GM12875 (cell line): ENCODE results near the gene SPTBN5.

Experiments used
- H3K4me3 ChIP-seq: one replicate; pipeline ENCODE4 v1.5.1; 2011; ENCODE audit warnings: low read depth, low read length, control low read depth
- TF ChIP-seq, protein P1 (sequence below): IDR thresholded peaks from 2 replicates; pipeline ENCODE4 v1.5.1; 2011; ENCODE audit warnings: low read depth, mild to moderate bottlenecking, control low read depth, inconsistent platforms, low read length, moderate library complexity, borderline replicate concordance; ENCODE audit not compliant: insufficient read depth

Gene SPTBN5

DNA sequence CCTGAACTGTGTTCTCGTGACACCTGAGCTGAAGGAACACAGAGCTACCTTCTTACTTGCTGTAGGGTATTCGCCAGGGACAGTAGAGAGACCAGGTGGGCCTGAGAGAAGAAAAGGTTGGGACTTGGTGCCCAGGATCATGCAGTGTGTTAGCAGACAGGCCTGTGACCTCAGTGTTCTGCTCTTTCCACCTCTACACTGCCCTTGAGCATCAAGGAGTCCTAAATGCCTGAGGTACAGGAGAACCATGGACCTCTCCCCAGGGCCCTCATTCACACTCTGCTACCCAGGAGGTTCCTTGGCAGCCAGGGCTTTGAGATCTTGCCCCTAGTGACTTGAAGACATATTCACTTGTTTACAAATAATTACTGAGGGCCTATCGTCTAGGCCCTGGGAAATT is 88.1 kb downstream of the SPTBN5 start:
- H3K4me3 ChIP-seq: no peak overlapping the region
- TF ChIP-seq, protein P1, sequence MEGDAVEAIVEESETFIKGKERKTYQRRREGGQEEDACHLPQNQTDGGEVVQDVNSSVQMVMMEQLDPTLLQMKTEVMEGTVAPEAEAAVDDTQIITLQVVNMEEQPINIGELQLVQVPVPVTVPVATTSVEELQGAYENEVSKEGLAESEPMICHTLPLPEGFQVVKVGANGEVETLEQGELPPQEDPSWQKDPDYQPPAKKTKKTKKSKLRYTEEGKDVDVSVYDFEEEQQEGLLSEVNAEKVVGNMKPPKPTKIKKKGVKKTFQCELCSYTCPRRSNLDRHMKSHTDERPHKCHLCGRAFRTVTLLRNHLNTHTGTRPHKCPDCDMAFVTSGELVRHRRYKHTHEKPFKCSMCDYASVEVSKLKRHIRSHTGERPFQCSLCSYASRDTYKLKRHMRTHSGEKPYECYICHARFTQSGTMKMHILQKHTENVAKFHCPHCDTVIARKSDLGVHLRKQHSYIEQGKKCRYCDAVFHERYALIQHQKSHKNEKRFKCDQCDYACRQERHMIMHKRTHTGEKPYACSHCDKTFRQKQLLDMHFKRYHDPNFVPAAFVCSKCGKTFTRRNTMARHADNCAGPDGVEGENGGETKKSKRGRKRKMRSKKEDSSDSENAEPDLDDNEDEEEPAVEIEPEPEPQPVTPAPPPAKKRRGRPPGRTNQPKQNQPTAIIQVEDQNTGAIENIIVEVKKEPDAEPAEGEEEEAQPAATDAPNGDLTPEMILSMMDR: no peak

- H3K4me3 ChIP-seq: no peak overlapping the region
- TF ChIP-seq, protein P1: no peak
Measured at GRCh38 chr15:41804916-41805666, 88.8 kb downstream of the SPTBN5 start.

DNA sequence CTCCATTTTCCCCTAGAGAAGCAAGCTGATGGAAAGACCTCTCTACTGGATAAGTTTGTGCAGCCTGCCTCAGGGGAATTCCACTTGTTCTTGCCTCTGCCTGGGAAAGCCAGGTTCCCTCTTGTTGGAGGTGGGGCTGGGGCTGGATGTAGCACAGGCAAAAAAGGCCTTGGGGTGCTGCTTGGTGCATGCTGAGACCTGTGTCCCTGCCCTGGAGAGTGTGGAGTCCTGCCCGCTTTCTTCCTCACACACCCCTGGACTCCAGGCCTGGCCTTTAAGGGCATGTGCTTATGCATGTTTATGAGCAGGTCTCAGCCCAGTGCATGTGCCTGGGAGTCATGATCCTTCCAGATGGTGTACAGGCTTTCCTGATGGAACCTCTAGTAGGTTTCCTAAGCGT is 89.5 kb downstream of the SPTBN5 start:
- TF ChIP-seq, protein P1: no peak
- H3K4me3 ChIP-seq: no peak overlapping the region

GRCh38 chr15:41801850-41802455 is 91.9 kb downstream of the SPTBN5 start:
- no peak overlapping the region for H3K4me3 ChIP-seq
- TF ChIP-seq, protein P1: no peak

DNA sequence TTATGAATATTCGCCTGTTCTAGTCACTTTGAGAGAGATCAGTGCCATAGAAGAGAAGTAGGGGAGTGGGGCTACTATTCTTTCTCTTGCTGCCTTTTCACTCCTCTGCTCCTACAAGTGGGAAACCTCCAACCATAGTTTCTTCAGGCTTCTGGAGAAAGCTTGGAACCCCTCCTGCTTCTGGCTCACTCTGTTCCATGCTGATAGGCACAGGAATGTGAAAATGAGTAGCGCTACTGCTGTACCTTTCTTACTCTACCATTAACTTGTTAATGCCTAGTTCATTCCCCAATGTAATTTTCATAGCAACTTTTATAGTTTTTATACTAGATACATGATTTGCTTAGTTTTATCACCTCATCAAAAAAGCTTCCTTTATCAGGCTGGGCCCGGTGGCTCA is 92.7 kb downstream of the SPTBN5 start:
- TF ChIP-seq, protein P1: no peak
- no peak overlapping the region for H3K4me3 ChIP-seq

GRCh38 chr15:41799488-41799805 is 94.4 kb downstream of the SPTBN5 start:
- TF ChIP-seq, protein P1: no peak
- no peak overlapping the region for H3K4me3 ChIP-seq
